Neural progenitor cell (in vitro differentiated cells): ENCODE data around the gene RUVBL1.

Experiments used
- EZH2 ChIP-seq: fragments of 200-600 bp; sonication (generic); IDR thresholded peaks from 2 replicates; pipeline ENCODE4 v1.6.1; 2017; ENCODE audit warnings: antibody characterized with exemption, mild to moderate bottlenecking, moderate library complexity
- EZH2phosphoT487 ChIP-seq: fragments of 200-600 bp; sonication (generic); IDR thresholded peaks from 2 replicates; pipeline ENCODE4 v1.6.1; 2017; ENCODE audit warnings: antibody characterized with exemption
- TF ChIP-seq, protein P1 (sequence below): fragments of 200-600 bp; sonication (generic); IDR thresholded peaks from 2 replicates; pipeline ENCODE4 v1.5.1; 2017; ENCODE audit warnings: antibody characterized with exemption, mild to moderate bottlenecking

DNA sequence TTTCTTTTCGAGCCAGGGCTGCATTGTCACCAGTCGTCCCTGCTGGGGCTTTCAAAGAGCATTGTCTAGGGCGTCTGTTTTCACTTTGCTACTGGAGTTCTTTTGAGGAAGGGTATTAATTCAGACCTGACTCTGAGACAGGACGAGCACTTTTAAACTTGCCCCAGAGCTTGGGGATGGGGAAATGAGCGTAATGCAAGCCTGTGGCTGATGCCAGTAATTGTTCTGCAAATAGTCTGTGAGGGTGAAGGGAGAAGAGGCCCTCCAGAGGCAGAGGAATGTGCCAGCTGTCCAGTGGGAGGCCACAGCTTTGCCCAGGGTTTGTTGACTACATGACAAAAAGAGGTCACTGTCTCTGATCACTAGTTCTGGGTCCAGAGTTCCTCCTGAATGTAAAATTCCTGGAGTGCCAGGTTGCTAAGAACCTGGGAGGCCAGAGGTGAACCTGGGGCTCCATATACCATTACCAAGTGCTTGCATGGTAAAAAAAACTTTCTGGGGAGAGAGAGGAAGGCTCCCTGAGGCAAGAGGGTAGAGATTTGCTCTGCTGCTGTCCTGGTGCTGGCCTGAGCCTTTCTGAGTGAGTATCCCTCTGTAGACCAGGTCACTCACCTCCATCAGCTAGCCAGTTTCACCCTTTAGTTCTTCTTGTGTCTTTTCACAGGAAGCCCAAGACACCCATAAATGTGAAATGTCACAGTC is 44.5 kb upstream of the RUVBL1 start:
- TF ChIP-seq, protein P1, sequence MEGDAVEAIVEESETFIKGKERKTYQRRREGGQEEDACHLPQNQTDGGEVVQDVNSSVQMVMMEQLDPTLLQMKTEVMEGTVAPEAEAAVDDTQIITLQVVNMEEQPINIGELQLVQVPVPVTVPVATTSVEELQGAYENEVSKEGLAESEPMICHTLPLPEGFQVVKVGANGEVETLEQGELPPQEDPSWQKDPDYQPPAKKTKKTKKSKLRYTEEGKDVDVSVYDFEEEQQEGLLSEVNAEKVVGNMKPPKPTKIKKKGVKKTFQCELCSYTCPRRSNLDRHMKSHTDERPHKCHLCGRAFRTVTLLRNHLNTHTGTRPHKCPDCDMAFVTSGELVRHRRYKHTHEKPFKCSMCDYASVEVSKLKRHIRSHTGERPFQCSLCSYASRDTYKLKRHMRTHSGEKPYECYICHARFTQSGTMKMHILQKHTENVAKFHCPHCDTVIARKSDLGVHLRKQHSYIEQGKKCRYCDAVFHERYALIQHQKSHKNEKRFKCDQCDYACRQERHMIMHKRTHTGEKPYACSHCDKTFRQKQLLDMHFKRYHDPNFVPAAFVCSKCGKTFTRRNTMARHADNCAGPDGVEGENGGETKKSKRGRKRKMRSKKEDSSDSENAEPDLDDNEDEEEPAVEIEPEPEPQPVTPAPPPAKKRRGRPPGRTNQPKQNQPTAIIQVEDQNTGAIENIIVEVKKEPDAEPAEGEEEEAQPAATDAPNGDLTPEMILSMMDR: no peak
- TF ChIP-seq EZH2 (no peak), EZH2phosphoT487 (no peak)
